Osteoblast (primary cell): ENCODE measurements around the gene COX6B2. TPM values are rescaled to one million over a fixed set of nuclear protein-coding genes. Genes with fewer than 3 reads are reported as not detected.

Source experiments
- DNase-seq: peaks from one replicate; pipeline ENCODE4 v3.0.0; 2011; ENCODE audit warnings: low spot score, mixed read lengths; ENCODE audit not compliant: insufficient read length; ENCODE audit errors: missing footprints
- H2AFZ ChIP-seq: 2 replicates; pipeline ENCODE4 v1.6.0; 2011; ENCODE audit warnings: mild to moderate bottlenecking, low read length
- H3K27ac ChIP-seq: 2 replicates; pipeline ENCODE4 v1.5.1; 2011; ENCODE audit warnings: mild to moderate bottlenecking, low read depth, low read length, moderate library complexity
- H3K27me3 ChIP-seq: 2 replicates; pipeline ENCODE4 v1.6.0; 2012; ENCODE audit warnings: mild to moderate bottlenecking, control low read depth, inconsistent platforms, low read length, moderate library complexity; ENCODE audit not compliant: insufficient read depth
- H3K36me3 ChIP-seq: 2 replicates; pipeline ENCODE4 v1.5.1; 2011; ENCODE audit warnings: mild to moderate bottlenecking, low read length, control low read depth, moderate library complexity; ENCODE audit not compliant: insufficient read depth
- H3K4me1 ChIP-seq: 2 replicates; pipeline ENCODE4 v1.5.1; 2011; ENCODE audit warnings: mild to moderate bottlenecking, low read length, control low read depth, moderate library complexity; ENCODE audit not compliant: insufficient read depth
- H3K4me2 ChIP-seq: 2 replicates; pipeline ENCODE4 v1.6.0; 2011; ENCODE audit warnings: mild to moderate bottlenecking, low read length; ENCODE audit not compliant: insufficient read depth
- H3K4me3 ChIP-seq: fragments of 200-600 bp; sonication (generic); 3 replicates; pipeline ENCODE4 v1.5.1; 2012; ENCODE audit warnings: mild to moderate bottlenecking, low read length, inconsistent platforms; ENCODE audit not compliant: insufficient read depth
- H3K79me2 ChIP-seq: 2 replicates; pipeline ENCODE4 v1.6.0; 2012; ENCODE audit warnings: mild to moderate bottlenecking, low read length, control low read depth, inconsistent platforms; ENCODE audit not compliant: insufficient read depth
- H3K9me3 ChIP-seq: 2 replicates; pipeline ENCODE4 v1.5.1; 2011; ENCODE audit warnings: low read depth, low read length, control low read depth
- H4K20me1 ChIP-seq: 2 replicates; pipeline ENCODE4 v1.6.0; 2012; ENCODE audit warnings: mild to moderate bottlenecking, low read length, control low read depth; ENCODE audit not compliant: insufficient read depth
- CTCF ChIP-seq: IDR thresholded peaks from 2 replicates; pipeline ENCODE4 v1.5.1; 2011; ENCODE audit warnings: mild to moderate bottlenecking, low read depth, low read length, moderate library complexity; ENCODE audit errors: extremely low read depth
- total RNA-seq: library from RNA; depleted of rRNA; stranded (reverse); fragments of >200 nt; gene quantifications from 2 replicates; pipeline ENCODE4 v1.2.3, GENCODE V29; 2012

The COX6B2 gene
- total RNA-seq, 1 donor: not detected

GRCh38 chr19:55376241-55376933 is 21.9 kb upstream of the COX6B2 start, which contains the start of gene TMEM190:
TMEM190 (plus strand) TSS chr19:55376826; CDS start chr19:55376854, 28 bp downstream.
- DNase-seq: no peak
- Histone ChIP-seq H3K27ac (no peak within 1 kb of the TSS), H3K4me3 (no peak within 1 kb of the TSS), H2AFZ (no peak within 1 kb of the TSS), H3K79me2 (no peaks in the 10 kb centered on the region), H3K36me3 (no peaks in the 10 kb centered on the region), H3K27me3 (no peaks in the 10 kb centered on the region), H3K9me3 (no peaks in the 10 kb centered on the region), H4K20me1 (no peaks in the 10 kb centered on the region), H3K4me1 (peaks cover 10% of the 10 kb centered on the region), H3K4me2 (no peak within 1 kb of the TSS)
- no peak for TF ChIP-seq CTCF

GRCh38 chr19:55373993-55374757 is 19.7 kb upstream of the COX6B2 start:
- H3K27ac ChIP-seq: peak overlapping the region; percentile 66
- DNase-seq: peak; percentile 95
- no peaks in the 10 kb centered on the region for H3K79me2 ChIP-seq
- H3K27me3 ChIP-seq: no peaks in the 10 kb centered on the region
- no peaks in the 10 kb centered on the region for H3K36me3 ChIP-seq
- H3K9me3 ChIP-seq: no peaks in the 10 kb centered on the region
- no peaks in the 10 kb centered on the region for H4K20me1 ChIP-seq
- peak overlapping the region; percentile 47 for H3K4me3 ChIP-seq
- peak overlapping the region; percentile 55 for H3K4me2 ChIP-seq
- H3K4me1 ChIP-seq: peaks cover 17% of the 10 kb centered on the region
- no peak for TF ChIP-seq CTCF
- peak overlapping the region; percentile 74 for H2AFZ ChIP-seq

GRCh38 chr19:55373306-55373992 is 18.9 kb upstream of the COX6B2 start:
- DNase-seq: no peak
- H3K4me1 ChIP-seq: peaks cover 21% of the 10 kb centered on the region

More at GRCh38 chr19:55373306-55373992, 18.9 kb upstream of the COX6B2 start:
- Histone ChIP-seq H3K4me2 (no peak overlapping the region), H3K4me3 (no peak overlapping the region), H3K9me3 (no peaks in the 10 kb centered on the region), H4K20me1 (no peaks in the 10 kb centered on the region), H2AFZ (peak overlapping the region; percentile 74), H3K79me2 (no peaks in the 10 kb centered on the region), H3K27ac (peak overlapping the region; percentile 66), H3K27me3 (no peaks in the 10 kb centered on the region), H3K36me3 (no peaks in the 10 kb centered on the region)
- TF ChIP-seq CTCF: no peak
